ENCODE results near the gene PRMT1.
"Not testable (repeated sequence)": the region's sequence is repeated elsewhere in the genome, so short reads cannot be mapped to it uniquely, and the experiment has no call there.

The PRMT1 gene

DNA sequence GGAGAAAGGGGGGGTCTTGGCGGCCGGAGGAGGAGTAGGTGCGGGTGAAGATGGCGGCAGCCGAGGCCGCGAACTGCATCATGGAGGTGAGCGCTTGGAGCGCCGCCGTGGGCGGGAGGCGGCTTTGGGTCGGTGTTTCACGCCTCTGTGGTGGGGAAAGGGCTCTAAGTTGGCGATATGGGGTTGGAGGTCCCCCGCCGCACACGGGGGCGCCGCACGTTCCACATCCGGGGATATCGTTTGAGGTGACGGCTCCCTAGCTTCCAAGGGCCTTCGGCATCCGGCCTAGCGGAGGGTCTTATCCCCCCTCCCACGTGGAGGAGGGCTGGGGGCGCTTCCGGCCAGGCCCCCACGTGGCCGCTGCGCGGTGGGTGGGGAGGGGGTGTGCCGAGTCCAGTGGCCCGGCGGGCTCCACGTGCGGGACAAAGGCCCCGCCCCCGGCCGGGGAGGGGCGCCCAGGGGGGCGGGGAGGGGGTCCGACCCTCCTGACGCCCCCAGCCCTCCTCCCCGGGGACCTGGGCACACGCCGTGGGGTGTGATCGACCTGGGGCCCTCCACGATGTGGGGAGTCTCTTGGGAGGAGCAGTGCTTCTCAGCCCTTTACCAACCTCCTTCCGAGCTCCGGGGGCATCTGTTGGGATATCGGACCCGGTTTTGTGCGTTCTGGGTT lies at the start of gene PRMT1:
Gene PRMT1 (plus strand): TSS at position 41 of the 670 bp plus-strand sequence. CDS start 10 bp downstream, at position 51.
- peak; percentile 51 for DNase-seq

- DNase-seq, result no peak
Observed at GRCh38 chr19:49629659-49630058, 47.4 kb upstream of the PRMT1 start.

- no peak for DNase-seq
Observed at GRCh38 chr19:49631014-49631588, 46.0 kb upstream of the PRMT1 start.

GRCh38 chr19:49631610-49632192 lies 45.4 kb upstream of the PRMT1 start:
- DNase-seq, result no peak

GRCh38 chr19:49632576-49632975 lies 44.5 kb upstream of the PRMT1 start:
- DNase-seq, result no peak

- DNase-seq, result not testable (repeated sequence)
Observed at GRCh38 chr19:49633273-49633672, 43.8 kb upstream of the PRMT1 start.

- DNase-seq, result no peak
Observed at GRCh38 chr19:49635530-49636232, 41.4 kb upstream of the PRMT1 start.

GRCh38 chr19:49636233-49636932 lies 40.7 kb upstream of the PRMT1 start:
- no peak for DNase-seq

GRCh38 chr19:49637821-49638738 lies 39.0 kb upstream of the PRMT1 start:
- no peak for DNase-seq

- DNase-seq, result no peak
Observed at GRCh38 chr19:49639401-49640112, 37.5 kb upstream of the PRMT1 start.

- DNase-seq, result peak; percentile 100
Observed at GRCh38 chr19:49640113-49640898, 36.8 kb upstream of the PRMT1 start, which contains the start of gene RRAS. Gene RRAS, minus strand, starts transcription at chr19:49640143. Its CDS starts 45 bp downstream, at chr19:49640098.

DNA sequence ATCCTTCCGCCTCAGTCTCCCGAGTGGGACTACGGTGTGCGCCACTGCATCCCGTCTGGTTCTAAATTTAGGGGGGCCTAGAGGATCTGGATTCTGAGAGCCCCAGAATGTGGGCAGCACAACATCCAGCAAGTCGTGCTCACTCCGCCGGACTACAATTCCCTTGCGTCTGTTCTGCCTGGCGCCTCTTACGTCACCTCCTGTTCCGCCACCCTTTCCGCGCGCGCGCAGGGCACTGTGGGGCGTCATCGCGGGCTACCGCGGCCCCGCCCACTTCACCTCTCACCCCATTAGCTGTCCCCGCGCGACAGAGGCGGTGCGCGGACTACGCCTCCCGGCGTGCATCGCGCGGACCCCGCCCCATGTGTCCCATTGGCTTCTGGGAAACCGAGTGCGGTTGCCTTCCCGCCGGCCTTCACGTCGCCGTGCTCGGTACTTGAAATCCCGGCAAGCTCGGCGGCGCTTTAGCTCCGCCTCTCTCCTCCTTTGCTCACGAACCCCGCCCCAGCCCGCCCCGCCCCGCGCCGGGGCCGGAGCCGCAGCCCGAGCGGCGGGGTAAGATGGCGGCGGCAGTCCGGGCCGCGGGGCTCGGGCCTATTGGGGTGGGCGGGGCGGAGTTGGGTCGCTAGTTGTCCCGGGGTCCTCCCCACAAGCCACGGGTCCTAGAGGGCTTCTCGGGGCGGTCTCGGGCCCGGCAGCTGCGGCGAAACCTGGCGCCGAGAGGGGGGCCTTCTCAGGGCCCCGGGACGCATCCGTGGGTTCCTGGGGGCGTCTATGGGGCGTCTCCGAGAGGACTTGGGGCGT lies 35.2 kb upstream of the PRMT1 start, which contains the start of gene SCAF1:
Gene SCAF1 (plus strand): TSS at position 522 of the 804 bp plus-strand sequence. CDS start 2,818 bp downstream, outside the sequence.
- peak; percentile 99 for DNase-seq

- no peak for DNase-seq
Observed at GRCh38 chr19:49642492-49643035, 34.5 kb upstream of the PRMT1 start.

DNA sequence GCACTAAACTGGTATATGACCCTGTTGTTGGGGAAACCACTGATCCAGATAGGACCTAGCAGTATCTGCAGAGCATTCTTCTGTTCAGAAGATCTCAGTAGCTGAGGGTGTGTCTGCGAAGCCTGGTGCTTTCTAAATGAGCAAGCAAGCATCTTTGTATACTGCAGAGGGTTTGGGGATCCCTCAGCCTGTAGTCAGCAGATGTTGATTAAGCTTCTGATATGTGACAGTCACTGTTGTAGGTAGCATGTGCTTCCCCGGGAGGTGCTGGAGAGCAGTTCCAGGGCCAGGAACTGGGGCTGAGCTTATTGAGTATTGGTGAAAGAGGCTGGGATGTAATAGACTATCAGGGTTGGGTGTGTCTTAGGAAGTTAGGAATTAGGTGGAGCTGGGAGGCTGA lies 33.6 kb upstream of the PRMT1 start:
- DNase-seq, result no peak

GRCh38 chr19:49645592-49645991 lies 31.5 kb upstream of the PRMT1 start:
- DNase-seq, result no peak

- no peak for DNase-seq
Observed at GRCh38 chr19:49645995-49646394, 31.1 kb upstream of the PRMT1 start.

DNA sequence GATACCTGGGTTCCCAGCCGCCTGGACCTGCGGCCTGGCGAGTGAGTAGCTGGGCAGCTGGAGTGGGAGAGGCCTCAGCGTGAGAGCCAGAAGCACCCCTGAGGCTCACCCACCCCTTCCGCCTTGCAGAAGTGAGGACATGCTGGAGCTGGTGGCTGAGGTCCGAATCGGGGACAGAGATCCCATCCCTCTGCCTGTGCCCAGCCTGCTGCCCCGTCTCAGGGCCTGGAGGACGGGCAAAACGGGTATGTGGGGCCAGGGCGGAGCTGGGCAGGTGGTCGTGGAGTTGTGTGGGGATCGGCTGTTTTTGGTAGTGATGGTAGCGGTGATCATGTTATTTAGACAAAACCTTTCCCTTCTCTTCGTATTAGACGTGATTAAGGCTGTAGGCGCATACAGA lies 30.5 kb upstream of the PRMT1 start:
- no peak for DNase-seq

- no peak for DNase-seq
Observed at GRCh38 chr19:49651029-49651819, 25.8 kb upstream of the PRMT1 start.
